ENCODE data around the gene LAD1.

GRCh38 chr1:201370500-201370899 lies 28.6 kb downstream of the LAD1 start:
- no peak for TF ChIP-seq CTCF (conservative IDR thresholded peaks at IDR 0.05; ENCODE audit: low read depth, low read length)
- TF ChIP-seq ELK1 (IDR thresholded peaks at IDR 0.05; ENCODE audit: borderline replicate concordance, low read depth, low read length), result no peak
- TF ChIP-seq POLR2A (IDR thresholded peaks at IDR 0.05; ENCODE audit: low read depth, low read length), result no peak
- no peak for TF ChIP-seq USF2 (IDR thresholded peaks at IDR 0.05; ENCODE audit: low read depth, low read length)
- no peak for TF ChIP-seq MAFK (IDR thresholded peaks at IDR 0.05; ENCODE audit: low read depth, low read length)
- no peak for TF ChIP-seq RAD21 (IDR thresholded peaks at IDR 0.05; ENCODE audit: low read length)
- TF ChIP-seq SMC3 (IDR thresholded peaks at IDR 0.05; ENCODE audit: low read depth, low read length), result no peak
- no peak for TF ChIP-seq CEBPB (IDR thresholded peaks at IDR 0.05; ENCODE audit: low read depth, low read length)
- TF ChIP-seq RFX5 (IDR thresholded peaks at IDR 0.05; ENCODE audit: low read depth, low read length), result no peak
